HG03354 (cell line): ENCODE data around the gene EXD3.
"Not testable (repeated sequence)": the region's sequence is repeated elsewhere in the genome, so short reads cannot be mapped to it uniquely, and the experiment has no call there.

Experiments
- ATAC-seq: cut with Tn5 transposase; IDR thresholded peaks from one replicate; pipeline ENCODE4 v1.9.1; 2021; ENCODE audit warnings: mild to moderate bottlenecking; ENCODE audit not compliant: unreplicated experiment, poor library complexity, severe bottlenecking

Gene EXD3

DNA sequence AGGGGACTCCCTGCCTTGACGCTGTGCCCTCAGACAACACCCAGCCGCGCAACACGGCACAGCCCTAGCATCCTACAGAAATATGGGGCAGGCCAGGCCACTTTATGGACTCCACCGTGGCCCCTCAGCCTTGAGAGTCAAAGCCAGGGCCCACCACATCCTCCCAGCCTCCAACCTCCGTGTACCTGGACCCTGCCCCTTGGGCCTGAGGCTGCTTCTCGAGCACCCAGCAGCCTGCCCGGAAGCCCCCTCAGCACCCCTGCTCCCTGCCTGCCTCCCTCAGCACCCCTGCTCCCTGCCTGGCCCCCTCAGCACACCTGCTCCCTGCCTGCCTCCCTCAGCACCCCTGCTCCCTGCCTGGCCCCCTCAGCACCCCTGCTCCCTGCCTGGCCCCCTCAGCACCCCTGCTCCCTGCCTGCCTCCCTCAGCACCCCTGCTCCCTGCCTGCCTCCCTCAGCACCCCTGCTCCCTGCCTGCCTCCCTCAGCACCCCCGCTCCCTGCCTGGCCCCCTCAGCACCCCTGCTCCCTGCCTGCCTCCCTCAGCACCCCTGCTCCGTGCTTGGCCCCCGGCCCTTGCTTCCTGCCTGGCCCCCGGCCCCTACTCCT, 36.4 kb downstream of the EXD3 start:
- ATAC-seq, result not testable (repeated sequence)

- ATAC-seq, result no peak
Measured at GRCh38 chr9:137385061-137385655, 37.8 kb downstream of the EXD3 start.

DNA sequence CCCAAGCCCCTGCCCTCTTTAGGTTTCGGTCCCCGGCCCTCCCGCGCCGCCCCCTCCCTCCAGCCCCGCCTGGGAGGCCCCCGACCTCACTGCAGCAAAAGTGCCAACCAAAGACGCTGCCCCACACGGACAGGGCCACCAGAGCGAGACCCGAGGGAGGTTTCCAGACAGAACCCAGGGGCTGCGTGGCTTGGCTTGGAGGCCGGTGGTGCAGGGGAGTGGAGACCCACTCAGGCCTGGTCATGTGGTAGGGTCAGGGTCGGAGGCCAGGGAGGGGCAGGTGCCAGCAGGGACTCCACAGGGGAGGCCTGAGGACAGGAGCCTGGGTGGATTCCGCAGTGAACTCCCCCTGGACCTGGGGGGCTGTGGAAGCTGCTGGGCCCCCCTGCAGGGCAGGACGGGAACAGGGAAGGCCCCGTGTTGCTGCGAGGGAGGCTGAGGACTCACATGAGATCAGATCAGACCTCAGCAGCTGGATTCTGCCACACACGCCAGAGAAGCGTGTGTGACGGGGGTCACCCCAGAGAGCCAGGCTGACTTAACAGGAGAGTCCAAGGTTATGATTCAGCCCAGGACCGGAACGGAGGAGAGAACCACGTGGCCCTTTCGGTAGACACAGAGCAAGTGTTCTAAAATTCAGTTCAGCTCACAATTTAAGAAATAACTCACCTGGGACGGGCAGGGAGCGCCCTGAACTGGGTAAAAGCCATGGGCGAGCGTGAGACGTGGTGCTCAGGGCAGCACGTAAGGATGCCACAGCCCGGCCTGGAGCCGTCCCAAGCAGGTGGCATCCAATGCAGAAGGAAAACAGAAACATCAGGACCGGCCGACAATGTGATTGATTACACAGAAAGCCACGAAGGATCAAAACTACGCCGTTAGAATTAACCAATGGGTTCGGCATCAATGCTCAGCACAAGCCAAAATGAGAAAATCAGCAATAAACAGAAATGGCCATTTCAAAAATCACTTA, 38.9 kb downstream of the EXD3 start:
- no peak for ATAC-seq

- ATAC-seq, result no peak
Measured at GRCh38 chr9:137383081-137383783, 39.7 kb downstream of the EXD3 start.

DNA sequence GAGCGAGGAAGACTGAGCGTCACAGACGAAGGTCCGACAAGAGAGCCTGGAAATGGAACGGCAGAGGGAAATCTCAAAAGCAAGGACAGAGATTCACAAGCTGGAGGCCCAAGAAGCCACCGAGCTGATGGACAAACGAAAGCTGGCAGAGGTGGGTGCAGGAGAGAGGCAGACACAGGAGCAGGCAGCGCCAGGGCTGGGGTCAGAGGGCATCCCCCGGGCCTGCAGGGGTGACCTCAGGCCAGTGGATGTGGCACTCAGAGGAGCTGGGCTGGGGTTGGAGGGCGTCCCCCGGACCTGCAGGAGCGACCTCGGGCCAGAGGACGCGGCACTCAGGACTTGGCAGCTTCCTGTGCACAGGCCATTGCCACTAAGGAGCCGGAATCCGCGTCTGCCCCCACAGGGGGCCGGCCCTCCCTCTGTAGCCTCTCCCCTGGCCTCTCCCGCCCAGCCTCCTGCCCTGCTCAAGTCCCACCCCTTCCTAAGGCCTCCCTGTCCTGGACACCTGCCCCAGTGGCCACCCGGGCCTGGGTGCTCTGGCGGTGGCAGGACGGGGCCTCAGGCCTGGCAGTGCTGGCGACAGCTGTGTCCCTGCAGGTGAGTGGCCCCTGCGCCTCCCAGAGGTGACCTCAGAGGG, 40.4 kb downstream of the EXD3 start:
- ATAC-seq, result no peak

DNA sequence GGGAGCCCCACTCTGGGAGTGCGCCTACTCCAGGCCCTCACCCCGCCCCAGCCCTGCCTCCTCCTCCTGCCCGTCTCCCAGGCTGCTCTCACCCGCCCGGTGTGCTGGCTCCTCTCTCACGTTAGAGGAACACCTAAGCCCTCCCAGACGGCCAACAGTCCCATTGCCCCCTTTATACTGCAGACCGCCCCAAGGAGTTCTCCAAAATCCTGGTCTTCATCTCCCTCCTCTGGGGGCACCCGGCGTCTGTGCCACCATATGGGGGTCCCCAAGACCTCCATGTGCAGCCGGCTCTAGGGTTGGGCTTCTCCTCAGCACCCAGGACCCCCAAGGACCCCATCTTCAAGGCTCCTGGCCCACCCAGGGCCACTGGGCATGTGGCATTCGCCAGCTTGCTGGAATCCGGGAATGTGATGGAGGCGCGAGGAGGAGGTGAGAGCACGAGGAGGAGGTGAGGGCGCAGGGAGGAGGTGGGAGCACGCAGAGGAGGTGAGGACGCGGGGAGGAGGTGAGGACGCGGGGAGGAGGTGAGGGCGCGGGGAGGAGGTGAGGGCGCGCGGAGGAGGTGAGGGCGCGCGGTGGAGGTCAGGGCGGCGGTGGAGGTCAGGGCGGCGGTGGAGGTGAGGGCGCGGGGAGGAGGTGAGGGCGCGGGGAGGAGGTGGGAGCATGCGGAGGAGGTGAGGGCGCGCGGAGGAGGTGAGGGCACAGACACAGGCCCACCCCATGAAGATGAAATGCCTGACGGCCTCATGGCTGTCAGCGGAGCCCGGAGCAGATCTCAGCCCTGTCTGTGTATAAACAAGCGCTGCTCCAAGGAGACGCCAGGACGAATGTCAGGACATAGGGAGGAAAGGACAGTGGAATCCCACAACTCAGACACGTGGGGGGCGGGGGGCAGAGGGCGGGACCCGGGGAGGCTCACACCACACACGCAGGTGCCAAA, 41.2 kb downstream of the EXD3 start:
- ATAC-seq, result no peak

GRCh38 chr9:137380606-137381005, 42.4 kb downstream of the EXD3 start:
- no peak for ATAC-seq

DNA sequence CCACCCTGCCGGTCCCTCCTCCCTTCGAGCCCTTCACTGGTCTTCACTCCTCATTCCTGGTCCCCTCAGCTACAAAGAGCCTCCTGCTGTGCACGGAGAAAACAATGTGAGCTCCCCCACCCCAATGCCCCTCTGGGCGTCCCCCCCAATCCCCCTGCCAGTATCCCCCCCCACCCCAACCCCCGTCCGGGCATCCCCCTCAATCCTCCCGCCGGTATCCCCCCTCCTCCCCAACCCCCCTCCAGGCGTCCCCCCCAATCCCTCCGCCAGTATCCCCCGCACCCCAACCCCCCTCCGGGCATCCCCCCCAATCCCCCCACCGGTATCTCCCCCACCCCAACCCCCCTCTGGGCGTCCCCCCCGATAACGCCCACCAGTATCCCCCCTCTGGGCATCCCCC, 42.8 kb downstream of the EXD3 start:
- no peak for ATAC-seq

GRCh38 chr9:137379761-137380161, 43.2 kb downstream of the EXD3 start:
- ATAC-seq, result no peak

DNA sequence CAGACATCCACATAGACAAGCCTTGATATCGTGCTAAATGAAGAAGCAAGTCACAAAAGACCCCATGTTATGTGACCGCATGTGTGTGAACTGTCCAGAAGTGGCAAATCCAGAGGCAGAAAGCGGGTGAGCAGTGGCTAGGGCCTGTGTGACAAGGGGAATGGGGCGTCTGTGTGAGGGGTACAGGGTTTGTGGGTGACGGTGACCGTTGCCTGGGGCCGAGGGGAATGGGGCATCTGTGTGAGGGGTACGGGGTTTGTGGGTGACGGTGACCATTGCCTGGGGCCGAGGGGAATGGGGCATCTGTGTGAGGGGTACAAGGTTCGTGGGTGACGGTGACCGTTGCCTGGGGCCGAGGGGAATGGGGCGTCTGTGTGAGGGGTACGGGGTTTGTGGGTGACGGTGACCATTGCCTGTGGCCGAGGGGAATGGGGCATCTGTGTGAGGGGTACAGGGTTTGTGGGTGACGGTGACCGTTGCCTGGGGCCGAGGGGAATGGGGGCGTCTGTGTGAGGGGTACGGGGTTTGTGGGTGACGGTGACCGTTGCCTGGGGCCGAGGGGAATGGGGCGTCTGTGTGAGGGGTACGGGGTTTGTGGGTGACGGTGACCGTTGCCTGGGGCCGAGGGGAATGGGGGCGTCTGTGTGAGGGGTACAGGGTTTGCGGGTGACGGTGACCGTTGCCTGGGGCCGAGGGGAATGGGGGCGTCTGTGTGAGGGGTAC, 44.1 kb downstream of the EXD3 start:
- not testable (repeated sequence) for ATAC-seq

DNA sequence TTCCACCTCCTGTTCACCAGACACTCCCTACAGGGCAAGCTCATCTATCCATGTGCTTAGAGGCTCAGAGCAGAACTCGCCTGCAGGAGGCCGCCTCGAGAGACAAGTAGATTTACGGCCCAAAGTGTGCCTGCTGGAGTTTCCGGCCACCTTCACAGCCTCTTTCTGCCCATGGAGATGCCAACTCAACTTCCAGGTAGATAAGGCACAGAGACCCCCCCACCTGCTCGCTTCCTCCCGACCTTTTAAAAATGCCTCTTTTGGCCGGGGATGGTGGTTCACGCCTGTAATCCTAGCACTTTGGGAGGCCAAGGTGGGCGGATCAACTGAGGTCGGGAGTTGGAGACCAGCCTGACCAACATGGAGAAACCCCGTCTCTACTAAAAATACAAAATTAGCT, 46.6 kb downstream of the EXD3 start:
- no peak for ATAC-seq

- no peak for ATAC-seq
Measured at GRCh38 chr9:137375321-137376058, 47.5 kb downstream of the EXD3 start.

GRCh38 chr9:137374131-137374845, 48.7 kb downstream of the EXD3 start:
- ATAC-seq, result no peak

- no peak for ATAC-seq
Measured at GRCh38 chr9:137373611-137373980, 49.4 kb downstream of the EXD3 start.

DNA sequence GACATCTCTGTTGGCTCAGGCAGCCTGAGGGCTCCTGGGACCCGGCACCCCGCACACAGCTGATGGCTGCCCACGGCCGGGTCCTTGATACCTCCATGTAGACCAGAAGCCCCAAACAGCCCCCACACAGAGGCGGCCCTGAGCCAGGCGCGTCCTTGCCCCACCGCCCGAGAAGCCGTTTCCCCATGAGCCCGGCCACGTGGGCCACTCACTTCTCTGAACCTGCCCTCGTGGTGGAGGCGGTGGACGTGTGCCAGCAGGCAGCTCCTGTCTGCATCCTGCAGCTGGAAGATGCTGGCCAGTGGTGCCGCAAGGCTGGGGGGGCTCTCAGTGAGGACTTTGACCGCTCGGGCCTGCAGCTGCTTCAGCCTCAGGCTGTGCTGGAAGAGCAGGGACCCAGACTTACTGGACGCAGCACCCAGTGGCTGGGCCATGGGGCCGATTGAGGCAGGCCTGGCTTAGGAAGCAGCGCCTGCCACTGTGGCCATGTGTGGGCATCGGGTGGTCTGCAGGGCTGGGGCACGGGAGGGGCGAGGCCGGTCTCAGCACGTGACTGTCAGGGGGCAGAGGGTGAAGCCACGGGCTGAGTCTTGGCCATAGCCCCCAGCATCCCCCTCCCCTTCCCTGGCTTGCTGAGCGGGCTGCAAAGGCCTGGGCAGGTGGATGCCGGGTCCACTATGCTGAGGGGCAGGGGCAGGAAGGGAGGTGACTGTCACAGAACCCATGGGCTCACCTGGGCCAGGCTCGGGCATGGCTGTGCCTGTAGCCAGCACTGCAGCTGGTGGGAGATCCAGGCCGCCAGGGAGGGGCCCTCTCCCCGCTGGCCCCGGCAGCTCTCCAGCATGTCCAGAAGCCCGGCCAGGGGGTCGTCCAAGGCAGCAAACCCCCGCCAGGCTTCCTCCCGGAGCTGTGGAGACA, 50.0 kb downstream of the EXD3 start:
- no peak for ATAC-seq
